ENCODE data around the gene TRPC4AP. TPM values are rescaled to one million over a fixed set of nuclear protein-coding genes. Genes with fewer than 3 reads are reported as not detected.

Gene TRPC4AP
- total and polyA plus RNA-seq, 2 of the 8 experiments (the other 6 are each of a cell fraction or from before 2014, with no cell fraction given): 73.1 to 74.8 TPM

- TF ChIP-seq SP2 (IDR thresholded peaks at IDR 0.05; ENCODE audit: low read length): no peak
- TF ChIP-seq GABPA (IDR thresholded peaks at IDR 0.05; ENCODE audit: borderline replicate concordance, insufficient read depth, low read length): no peak
Measured at GRCh38 chr20:35087791-35088190, 4.8 kb downstream of the TRPC4AP start (continued).

Measured in H1 (cell line).